ENCODE data around the gene AFMID.

GRCh38 chr17:78234261-78234865, 47.2 kb downstream of the AFMID start:
- TF ChIP-seq CTCF (conservative IDR thresholded peaks at IDR 0.05; ENCODE audit: low read depth in 2 of 2) (no peak), REST (IDR thresholded peaks at IDR 0.05; ENCODE audit: unreplicated experiment) (no peak)
